Omental fat pad (tissue), 4 donors: ENCODE measurements around the gene AFF3. TPM values are rescaled to one million over a fixed set of nuclear protein-coding genes. Genes with fewer than 3 reads are reported as not detected.

Source experiments
- ATAC-seq: fragments of 150-250 bp; one replicate; pipeline ENCODE4 v1.9.1; 2016; ENCODE audit warnings: mild to moderate bottlenecking, moderate library complexity; ENCODE audit not compliant: low FRiP score
- DNase-seq: peaks from one replicate; pipeline ENCODE4 v3.0.0-alpha.2; 2019; ENCODE audit warnings: low spot score
- CTCF ChIP-seq, 3 donors: fragments of 450-650 bp; IDR thresholded peaks; one replicate each; pipeline ENCODE4 v1.5.1; 2016 to 2017; ENCODE audit warnings: antibody characterized with exemption in 3 of 3, mild to moderate bottlenecking in 3 of 3, moderate library complexity in 2 of 3
- total RNA-seq, 4 donors: library from RNA; depleted of rRNA; stranded (reverse); fragments of >200 nt; gene quantifications; one replicate each; pipeline ENCODE4 v1.1.0, GENCODE V29; 2016

The AFF3 gene
- total RNA-seq, 4 donors from 2014 or later, result 1.4 to 6.0 (median 2.7) TPM

DNA sequence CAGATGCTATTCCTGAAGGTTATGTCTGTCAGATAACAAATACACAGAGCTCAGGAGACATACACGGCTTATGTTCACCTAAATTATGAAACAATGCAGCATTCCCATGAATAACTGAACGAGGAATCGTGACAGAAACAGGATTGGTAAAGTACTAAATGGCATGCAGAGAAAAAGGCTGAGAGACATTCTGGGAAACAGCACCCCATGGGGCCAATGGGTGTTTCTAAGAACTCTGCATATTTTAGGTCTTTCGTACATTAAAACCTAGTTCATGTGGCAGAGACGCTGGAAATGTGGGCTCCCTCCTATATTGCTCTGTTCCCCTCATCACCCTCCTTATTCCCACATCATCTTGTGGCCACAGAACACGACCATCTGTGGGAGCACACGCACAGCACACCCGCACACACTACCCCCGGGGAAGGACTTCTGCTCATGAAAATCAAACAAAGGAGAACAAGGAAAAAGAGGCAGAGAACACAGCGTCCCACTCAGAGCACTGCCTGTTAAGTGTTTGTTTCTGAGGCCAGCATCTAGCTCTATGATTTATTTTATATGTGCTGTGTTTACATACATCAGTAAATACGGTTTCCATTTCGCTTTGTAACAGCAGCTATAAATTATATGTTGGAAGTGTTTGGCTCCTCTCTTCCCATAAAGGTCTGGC lies 143.6 kb downstream of the AFF3 start:
- ATAC-seq (no peak), DNase-seq (no peak)
- no peak for TF ChIP-seq CTCF (IDR thresholded peaks at IDR 0.05)

DNA sequence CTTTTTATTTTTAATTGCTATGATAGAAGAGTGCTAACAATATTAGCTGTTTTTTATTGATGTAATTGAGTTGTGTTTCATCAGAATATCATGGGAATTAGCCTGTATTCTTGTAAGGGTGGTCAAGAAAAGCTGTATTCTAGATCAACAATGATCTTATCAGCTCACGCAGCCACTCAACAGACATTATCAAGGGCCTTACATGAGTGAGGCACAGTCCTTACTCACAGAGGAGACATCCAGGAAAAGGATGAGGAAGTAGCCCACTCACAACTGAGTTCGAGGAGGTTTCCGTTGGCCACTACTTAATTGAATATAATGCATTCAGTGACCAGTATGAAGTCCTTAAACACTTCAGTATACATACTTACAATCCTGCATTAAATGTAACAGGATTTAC lies 152.5 kb downstream of the AFF3 start:
- ATAC-seq, result no peak
- DNase-seq, result no peak
- no peak for TF ChIP-seq CTCF (IDR thresholded peaks at IDR 0.05)

- DNase-seq (no peak), ATAC-seq (no peak)
- no peak for TF ChIP-seq CTCF (IDR thresholded peaks at IDR 0.05)
These were observed 153.8 kb downstream of the AFF3 start for GRCh38 chr2:99988599-99988998.

- no peak for ATAC-seq
- no peak for DNase-seq
- no peak for TF ChIP-seq CTCF (IDR thresholded peaks at IDR 0.05)
These were observed 155.2 kb downstream of the AFF3 start for GRCh38 chr2:99987160-99987559.

GRCh38 chr2:99984799-99985515 lies 157.4 kb downstream of the AFF3 start:
- TF ChIP-seq CTCF (IDR thresholded peaks at IDR 0.05), result no peak
- ATAC-seq (no peak), DNase-seq (no peak)

DNA sequence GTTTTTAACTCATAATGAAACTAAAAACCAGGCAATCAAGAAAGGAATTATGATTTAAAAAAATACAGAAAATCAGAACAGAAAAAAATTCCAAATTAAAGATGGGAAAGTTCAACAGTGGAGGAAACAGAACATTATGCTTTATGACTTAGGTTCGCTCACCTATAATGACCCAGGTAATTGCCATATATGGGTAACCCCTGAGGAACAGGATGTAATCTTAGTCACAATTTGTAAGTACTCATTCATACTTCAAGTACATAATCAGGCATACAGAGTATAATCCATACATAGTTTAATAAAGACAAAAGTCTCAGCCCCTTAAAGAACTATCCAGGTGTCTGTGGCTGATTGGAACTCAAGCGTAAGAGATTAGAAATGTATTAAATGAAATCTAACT lies 159.6 kb downstream of the AFF3 start:
- DNase-seq, result no peak
- TF ChIP-seq CTCF (IDR thresholded peaks at IDR 0.05), result no peak
- no peak for ATAC-seq

DNA sequence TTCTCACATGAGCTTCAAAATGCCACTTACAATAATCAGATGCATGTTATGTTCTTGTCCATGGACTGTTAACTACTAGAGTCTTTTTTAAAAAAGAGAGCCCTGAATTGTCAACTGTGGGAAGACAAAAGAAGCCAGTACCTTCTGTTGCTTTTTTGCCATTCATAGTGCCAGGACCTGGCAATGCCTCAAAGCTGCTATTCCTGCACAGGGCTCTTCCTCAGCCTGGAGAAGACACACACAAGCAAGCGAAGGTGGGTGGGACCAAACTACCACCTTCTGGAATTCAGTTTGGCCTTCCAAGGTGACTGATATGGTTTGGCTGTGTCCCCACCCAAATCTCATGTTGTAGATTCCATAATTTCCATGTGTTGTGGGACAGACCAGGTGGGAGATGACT lies 160.6 kb downstream of the AFF3 start:
- no peak for DNase-seq
- ATAC-seq, result no peak
- no peak for TF ChIP-seq CTCF (IDR thresholded peaks at IDR 0.05)
